Measurements from ENCODE around the gene AKR1C8. TPM values are rescaled to one million over a fixed set of nuclear protein-coding genes. Genes with fewer than 3 reads are reported as not detected.
"Not testable (repeated sequence)": the region's sequence is repeated elsewhere in the genome, so short reads cannot be mapped to it uniquely, and the experiment has no call there.

The AKR1C8 gene
- not detected in 2 replicates for polyA plus RNA-seq (2011; rRNA removed)
- polyA minus RNA-seq (2011; rRNA and poly(A)+ RNA removed) = not detected in 2 replicates

DNA sequence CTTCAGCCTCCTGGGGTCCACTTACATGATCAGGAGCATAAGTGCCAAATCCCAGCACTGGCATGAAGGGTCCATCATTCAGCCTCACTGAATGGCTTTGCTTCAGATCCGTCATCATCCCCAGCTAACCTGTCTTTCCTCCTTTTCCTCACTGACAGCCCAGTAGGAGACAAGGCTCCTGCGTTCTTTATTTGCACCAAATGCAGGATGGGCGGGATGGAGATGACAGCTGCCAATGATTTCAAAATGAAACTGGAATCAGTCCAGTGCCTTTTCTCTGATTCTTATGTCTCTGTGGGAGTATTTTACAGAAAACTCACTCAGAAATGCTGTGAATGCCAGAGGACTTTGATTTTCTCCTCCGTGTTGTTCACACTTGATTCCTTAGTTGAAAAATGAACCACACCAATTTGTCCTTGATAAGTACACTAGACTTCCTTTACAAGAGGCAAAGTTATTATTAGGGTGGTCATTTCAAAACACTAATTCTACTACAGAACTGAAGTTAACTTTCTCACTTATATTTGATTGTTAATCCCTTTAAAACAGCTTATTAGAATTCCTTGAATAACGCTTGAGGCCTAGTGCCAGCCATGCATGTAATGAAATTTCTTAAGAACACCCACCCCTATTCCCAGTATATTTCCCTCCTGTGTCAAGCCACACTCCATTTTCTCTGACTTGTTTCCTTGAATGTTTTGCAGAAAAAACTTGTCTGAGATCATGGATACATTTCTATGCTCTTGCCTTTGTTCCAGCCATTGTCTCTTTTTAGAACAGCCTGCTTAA lies at the start of gene AKR1C8:
TSS of gene AKR1C8 (minus strand) at position 164 of the 789 bp plus-strand sequence. CDS start at position 118, 46 bp downstream.
- POLR2A ChIA-PET = no interaction called here
- Histone ChIP-seq H3K4me3 (ENCODE audit: low read depth, low read length) (no peak within 1 kb of the TSS), H3K27me3 (ENCODE audit: control insufficient read depth, insufficient read depth, low read length) (peaks cover 2% of the 10 kb centered on the region), H3K9me3 (ENCODE audit: control insufficient read depth, insufficient read depth, low read length) (no peaks in the 10 kb centered on the region), H3K27ac (ENCODE audit: low read depth, low read length) (no peak within 1 kb of the TSS)
- TF ChIP-seq, protein P1, sequence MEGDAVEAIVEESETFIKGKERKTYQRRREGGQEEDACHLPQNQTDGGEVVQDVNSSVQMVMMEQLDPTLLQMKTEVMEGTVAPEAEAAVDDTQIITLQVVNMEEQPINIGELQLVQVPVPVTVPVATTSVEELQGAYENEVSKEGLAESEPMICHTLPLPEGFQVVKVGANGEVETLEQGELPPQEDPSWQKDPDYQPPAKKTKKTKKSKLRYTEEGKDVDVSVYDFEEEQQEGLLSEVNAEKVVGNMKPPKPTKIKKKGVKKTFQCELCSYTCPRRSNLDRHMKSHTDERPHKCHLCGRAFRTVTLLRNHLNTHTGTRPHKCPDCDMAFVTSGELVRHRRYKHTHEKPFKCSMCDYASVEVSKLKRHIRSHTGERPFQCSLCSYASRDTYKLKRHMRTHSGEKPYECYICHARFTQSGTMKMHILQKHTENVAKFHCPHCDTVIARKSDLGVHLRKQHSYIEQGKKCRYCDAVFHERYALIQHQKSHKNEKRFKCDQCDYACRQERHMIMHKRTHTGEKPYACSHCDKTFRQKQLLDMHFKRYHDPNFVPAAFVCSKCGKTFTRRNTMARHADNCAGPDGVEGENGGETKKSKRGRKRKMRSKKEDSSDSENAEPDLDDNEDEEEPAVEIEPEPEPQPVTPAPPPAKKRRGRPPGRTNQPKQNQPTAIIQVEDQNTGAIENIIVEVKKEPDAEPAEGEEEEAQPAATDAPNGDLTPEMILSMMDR (IDR thresholded peaks at IDR 0.05; ENCODE audit: low read depth, low read length) = no peak
- CTCF ChIA-PET = no interaction called here
- DNase-seq (ENCODE audit: low read depth, low spot score) = no peak

DNA sequence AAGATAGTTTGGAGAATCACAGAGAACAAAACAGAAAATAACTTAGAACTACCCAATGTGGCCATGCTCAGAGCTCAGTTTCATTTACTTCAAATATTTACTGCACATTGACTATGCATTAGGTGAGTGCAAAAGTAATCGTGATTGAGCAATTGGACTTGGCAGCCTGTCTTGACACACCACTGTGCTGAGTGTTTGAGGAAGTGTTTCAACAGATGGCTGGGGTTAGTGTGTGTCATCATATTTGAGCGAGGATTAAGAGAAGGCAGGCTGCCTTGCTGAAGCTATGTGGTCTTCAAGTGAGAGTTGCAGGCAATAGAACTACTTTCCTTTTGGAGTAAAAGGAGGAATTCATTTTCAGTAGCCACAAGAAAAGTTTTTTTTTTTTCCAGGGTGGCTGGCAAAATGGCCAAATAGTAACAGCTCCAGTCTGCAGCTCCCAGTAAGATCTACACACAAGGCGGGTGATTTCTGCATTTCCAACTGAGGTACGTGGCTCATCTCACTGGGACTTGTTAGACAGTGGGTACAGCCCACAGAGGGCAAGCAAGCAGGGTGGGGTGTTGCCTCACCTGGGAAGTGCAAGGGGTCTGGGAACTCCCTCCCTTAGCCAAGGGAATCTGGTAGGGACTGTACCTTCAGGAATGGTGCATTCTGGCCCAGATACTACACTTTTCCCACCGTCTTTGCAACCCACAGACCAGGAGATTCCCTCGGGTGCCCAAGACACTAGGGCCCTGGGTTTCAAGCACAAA lies 49.3 kb upstream of the AKR1C8 start:
- DNase-seq (ENCODE audit: low read depth, low spot score) = peak; percentile 30
- TF ChIP-seq, protein P1 (IDR thresholded peaks at IDR 0.05; ENCODE audit: low read depth, low read length) = no peak
- peaks cover 2% of the 10 kb centered on the region for H3K27me3 ChIP-seq (ENCODE audit: control insufficient read depth, insufficient read depth, low read length)
- no peak overlapping the region for H3K4me3 ChIP-seq (ENCODE audit: low read depth, low read length)
- CTCF ChIA-PET = interaction anchor here (3.4 kb wide), 1 partner anchor 384 kb away, joined by 18 read pairs; no protein-coding TSS in a partner anchor
- no peaks in the 10 kb centered on the region for H3K9me3 ChIP-seq (ENCODE audit: control insufficient read depth, insufficient read depth, low read length)
- peak overlapping the region; percentile 21 for H3K27ac ChIP-seq (ENCODE audit: low read depth, low read length)
- POLR2A ChIA-PET = no interaction called here

DNA sequence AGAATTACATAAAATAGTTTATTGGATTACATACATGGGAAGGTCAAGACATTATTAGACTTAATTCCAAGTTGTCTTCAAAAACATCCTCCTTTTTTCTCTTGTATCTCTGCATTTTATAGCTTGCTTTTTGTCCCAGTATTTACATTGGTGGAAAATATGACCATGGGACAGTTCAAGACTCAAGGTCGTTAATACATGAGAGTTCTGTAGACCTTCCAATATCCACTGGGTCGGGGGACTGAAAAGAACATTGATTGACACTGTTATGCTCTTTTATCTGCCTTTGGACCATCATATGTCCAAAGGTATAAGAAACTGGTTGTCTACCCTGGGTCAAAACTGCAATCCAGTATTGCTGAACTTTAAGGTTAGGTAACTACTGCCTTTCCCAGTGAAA lies 48.4 kb upstream of the AKR1C8 start:
- CTCF ChIA-PET = interaction anchor here (3.4 kb wide), 1 partner anchor 383 kb away, joined by 18 read pairs; no protein-coding TSS in a partner anchor
- Histone ChIP-seq H3K27me3 (ENCODE audit: control insufficient read depth, insufficient read depth, low read length) (peaks cover 2% of the 10 kb centered on the region), H3K4me3 (ENCODE audit: low read depth, low read length) (no peak overlapping the region), H3K9me3 (ENCODE audit: control insufficient read depth, insufficient read depth, low read length) (no peaks in the 10 kb centered on the region; the same call in 1 of the 2 replicates), H3K27ac (ENCODE audit: low read depth, low read length) (no peak overlapping the region)
- no peak for DNase-seq (ENCODE audit: low read depth, low spot score)
- TF ChIP-seq, protein P1 (IDR thresholded peaks at IDR 0.05; ENCODE audit: low read depth, low read length) = no peak
- POLR2A ChIA-PET = no interaction called here

DNA sequence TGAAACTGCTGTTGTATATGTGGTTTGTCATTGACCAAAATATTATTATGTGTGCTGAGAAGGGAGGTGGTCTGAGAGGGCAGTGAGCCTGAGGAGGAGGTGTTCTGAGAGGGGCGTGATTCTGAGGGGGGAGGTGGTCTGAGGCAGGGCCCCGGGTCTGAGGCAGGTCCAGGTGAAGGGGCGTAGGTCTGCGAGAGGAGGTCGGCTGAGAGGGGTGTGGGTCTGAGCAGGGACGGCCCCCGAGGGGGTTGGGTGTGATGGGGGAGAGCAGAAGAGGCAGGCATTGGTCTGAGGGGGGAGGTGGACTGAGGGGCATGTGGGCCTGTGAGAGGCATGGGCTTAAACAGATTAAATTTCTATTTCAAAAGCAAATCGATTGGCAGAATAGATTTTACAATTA lies 44.1 kb upstream of the AKR1C8 start:
- no peak for DNase-seq (ENCODE audit: low read depth, low spot score)
- POLR2A ChIA-PET = no interaction called here
- peaks cover 2% of the 10 kb centered on the region for H3K27me3 ChIP-seq (ENCODE audit: control insufficient read depth, insufficient read depth, low read length)
- no peak overlapping the region for H3K4me3 ChIP-seq (ENCODE audit: low read depth, low read length)
- no peaks in the 10 kb centered on the region; the same call in 1 of the 2 replicates for H3K9me3 ChIP-seq (ENCODE audit: control insufficient read depth, insufficient read depth, low read length)
- TF ChIP-seq, protein P1 (IDR thresholded peaks at IDR 0.05; ENCODE audit: low read depth, low read length) = no peak
- CTCF ChIA-PET = no interaction called here
- H3K27ac ChIP-seq (ENCODE audit: low read depth, low read length) = no peak overlapping the region

DNA sequence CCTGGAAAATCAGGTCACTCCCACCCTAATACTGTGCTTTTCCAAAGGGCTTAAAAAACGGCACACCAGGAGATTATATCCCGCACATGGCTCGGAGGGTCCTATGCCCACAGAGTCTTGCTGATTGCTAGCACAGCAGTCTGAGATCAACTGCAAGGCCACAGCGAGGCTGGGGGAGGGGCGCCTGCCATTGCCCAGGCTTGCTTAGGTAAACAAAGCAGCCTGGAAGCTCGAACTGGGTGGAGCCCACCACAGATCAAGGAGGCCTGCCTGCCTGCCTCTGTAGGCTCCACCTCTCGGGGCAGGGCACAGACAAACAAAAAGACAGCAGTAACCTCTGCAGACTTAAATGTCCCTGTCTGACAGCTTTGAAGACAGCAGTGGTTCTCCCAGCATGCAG lies 38.0 kb upstream of the AKR1C8 start:
- H3K4me3 ChIP-seq (ENCODE audit: low read depth, low read length); H3K27ac ChIP-seq (ENCODE audit: low read depth, low read length); POLR2A ChIA-PET; DNase-seq (ENCODE audit: low read depth, low spot score); CTCF ChIA-PET; H3K9me3 ChIP-seq (ENCODE audit: control insufficient read depth, insufficient read depth, low read length); H3K27me3 ChIP-seq (ENCODE audit: control insufficient read depth, insufficient read depth, low read length): not testable (repeated sequence)
